ENCODE measurements around the gene PID1.

- TF ChIP-seq CTCF (IDR thresholded peaks at IDR 0.05), result no peak
- TF ChIP-seq POLR2A (IDR thresholded peaks at IDR 0.05), result no peak
Measured at GRCh38 chr2:229041691-229042090, 229.4 kb downstream of the PID1 start.
